IPS DF 19.7 (cell line): ENCODE data around the gene ZNF669.
"Not testable (repeated sequence)": the region's sequence is repeated elsewhere in the genome, so short reads cannot be mapped to it uniquely, and the experiment has no call there.

ENCODE experiments used
- DNase-seq: peaks from one replicate; pipeline ENCODE4 v3.0.0-alpha.2; 2013; ENCODE audit warnings: low read depth, low spot score

ZNF669 gene

GRCh38 chr1:247103859-247104591, at the start of gene ZNF669:
Gene ZNF669, minus strand, starts transcription at chr1:247104356. Its CDS starts 157 bp downstream, at chr1:247104199.
- DNase-seq, result peak; percentile 80

DNA sequence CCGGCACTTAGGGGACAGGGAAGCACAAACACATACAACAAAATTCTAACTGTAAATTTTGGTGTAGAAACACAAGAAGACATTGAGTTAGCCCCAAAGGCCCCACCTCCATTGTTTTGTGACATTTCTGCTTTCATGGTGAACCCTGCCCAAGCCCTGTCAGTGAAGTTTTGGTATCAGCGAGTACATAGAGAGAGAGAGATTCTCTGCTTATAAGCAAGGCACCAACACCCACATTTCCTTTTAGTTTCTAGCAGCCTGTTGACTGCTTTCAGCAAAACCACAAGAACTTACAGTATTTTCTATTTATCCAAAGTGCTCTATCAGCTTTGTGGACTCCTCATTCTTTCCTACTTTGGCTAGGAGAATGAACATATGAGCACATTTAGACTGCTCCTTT, 43.6 kb upstream of the ZNF669 start:
- no peak for DNase-seq

DNA sequence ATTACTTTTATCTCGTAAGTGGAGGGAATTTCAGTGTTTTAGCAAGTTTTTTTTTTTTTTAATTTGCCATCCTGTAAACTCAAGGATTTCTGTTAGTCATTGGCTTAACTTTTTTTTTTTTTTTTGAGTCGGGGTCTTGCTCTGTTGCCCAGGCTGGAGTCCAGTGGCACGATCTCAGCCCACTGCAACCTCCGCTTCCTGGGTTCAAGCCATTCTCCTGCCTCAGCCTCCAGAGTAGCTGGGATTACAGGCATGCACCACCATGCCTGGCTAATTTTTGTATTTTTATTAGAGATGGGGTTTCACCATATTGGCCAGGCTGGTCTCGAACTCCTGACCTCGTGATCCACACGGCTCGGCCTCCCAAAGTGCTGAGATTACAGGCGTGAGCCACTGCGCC, 43.0 kb upstream of the ZNF669 start:
- DNase-seq, result not testable (repeated sequence)

GRCh38 chr1:247146671-247147070, 42.5 kb upstream of the ZNF669 start:
- peak; percentile 17 for DNase-seq

GRCh38 chr1:247145279-247145678, 41.1 kb upstream of the ZNF669 start:
- no peak for DNase-seq

- DNase-seq, result not testable (repeated sequence)
Observed at GRCh38 chr1:247139557-247139956, 35.4 kb upstream of the ZNF669 start.

- no peak for DNase-seq
Observed at GRCh38 chr1:247131236-247131635, 27.1 kb upstream of the ZNF669 start.

GRCh38 chr1:247127519-247128282, 23.5 kb upstream of the ZNF669 start:
- DNase-seq, result not testable (repeated sequence)

DNA sequence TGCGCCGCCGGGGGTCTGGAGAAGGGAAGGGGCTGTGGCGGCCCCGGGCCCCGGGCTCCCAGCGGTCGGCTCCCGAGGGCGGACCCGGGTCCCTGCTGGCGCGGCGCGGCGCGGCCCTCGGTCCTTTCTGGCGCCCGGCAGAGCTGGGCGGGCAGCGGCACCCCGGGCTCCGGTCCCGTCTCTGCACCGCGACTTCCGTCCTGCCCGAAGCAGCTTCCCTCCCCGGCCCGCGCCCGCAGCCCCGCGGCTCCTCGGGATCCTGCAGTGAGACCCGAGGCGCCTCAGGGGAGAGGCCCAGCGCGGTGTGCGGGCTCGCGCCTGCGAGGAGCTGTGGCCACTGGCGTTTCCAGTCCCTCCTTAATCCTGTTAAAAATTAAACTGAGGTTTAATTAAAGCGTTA, 22.4 kb upstream of the ZNF669 start:
- DNase-seq, result not testable (repeated sequence)

DNA sequence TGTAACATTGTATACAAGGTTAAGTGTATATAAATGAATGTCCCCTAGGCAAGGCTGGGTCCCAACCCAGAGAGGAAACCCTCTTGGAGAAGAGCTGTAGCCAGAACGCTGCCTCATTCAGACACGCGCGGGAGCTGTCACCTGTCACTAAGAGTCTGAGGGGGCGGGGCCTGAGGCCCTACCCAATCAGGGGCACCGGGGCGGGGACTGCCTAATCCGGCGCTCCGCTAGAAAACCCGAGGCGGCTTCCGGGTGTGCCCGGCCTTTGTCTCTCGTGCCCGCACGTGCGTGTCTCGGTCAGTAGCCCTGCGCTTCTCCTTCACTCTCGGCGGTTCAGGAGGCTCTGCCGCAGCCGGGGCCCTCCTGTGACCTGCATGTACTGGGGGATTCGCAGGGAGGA, 22.0 kb upstream of the ZNF669 start:
- not testable (repeated sequence) for DNase-seq

GRCh38 chr1:247121382-247121781, 17.2 kb upstream of the ZNF669 start:
- no peak for DNase-seq

DNA sequence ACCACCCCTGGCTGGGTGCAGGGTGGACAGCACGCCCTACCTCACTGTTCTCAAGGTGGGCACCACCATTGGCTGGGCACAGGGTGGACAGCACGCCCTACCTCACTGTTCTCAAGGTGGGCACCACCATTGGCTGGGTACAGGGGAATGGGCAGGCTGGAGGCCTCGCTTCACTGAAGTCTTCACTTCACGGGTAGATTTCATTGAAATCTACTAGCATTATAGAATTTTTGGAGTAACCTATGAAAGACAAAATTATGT, 16.2 kb upstream of the ZNF669 start:
- not testable (repeated sequence) for DNase-seq

- no peak for DNase-seq
Observed at GRCh38 chr1:247119600-247120407, 15.6 kb upstream of the ZNF669 start.

GRCh38 chr1:247118946-247119446, 14.8 kb upstream of the ZNF669 start:
- DNase-seq, result peak; percentile 69

DNA sequence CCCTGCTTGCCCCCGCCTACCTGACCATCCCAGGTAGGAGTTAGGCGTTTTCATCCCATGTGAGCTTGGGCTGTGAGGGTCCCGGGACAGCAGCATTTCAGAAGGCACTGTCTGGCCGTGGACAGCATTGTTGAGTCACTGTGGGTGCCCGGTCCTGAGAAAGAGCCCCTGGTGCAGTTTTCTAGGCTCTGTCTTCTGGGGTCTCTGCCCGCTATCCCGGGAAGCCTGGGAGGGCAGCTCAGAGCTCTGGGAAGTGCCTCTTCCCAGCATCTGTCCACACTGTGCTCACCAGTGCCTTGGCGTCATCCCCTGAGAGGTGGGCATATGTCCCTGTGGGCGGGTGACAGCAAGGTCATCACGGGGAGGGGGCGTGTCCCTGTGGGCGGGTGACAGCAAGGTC, 11.4 kb upstream of the ZNF669 start:
- DNase-seq, result no peak

DNA sequence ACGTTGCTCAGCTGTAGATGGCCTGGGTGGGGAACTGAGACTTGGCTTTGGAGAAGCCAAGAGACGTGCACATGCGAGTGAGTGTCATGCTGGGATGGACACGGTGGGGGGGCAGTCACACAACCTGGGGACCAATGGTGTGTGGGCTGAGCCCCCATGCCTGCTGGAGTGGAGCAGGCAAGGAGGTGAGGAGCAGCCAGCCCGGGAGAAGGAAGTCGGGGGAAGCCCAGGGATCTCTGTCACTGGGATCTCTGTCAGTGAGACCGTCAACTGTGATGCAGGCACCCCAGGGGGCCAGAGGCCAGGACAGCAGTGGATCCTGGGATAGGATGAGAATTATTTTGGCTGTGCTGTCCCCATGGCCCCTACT, 11.0 kb upstream of the ZNF669 start:
- no peak for DNase-seq

DNA sequence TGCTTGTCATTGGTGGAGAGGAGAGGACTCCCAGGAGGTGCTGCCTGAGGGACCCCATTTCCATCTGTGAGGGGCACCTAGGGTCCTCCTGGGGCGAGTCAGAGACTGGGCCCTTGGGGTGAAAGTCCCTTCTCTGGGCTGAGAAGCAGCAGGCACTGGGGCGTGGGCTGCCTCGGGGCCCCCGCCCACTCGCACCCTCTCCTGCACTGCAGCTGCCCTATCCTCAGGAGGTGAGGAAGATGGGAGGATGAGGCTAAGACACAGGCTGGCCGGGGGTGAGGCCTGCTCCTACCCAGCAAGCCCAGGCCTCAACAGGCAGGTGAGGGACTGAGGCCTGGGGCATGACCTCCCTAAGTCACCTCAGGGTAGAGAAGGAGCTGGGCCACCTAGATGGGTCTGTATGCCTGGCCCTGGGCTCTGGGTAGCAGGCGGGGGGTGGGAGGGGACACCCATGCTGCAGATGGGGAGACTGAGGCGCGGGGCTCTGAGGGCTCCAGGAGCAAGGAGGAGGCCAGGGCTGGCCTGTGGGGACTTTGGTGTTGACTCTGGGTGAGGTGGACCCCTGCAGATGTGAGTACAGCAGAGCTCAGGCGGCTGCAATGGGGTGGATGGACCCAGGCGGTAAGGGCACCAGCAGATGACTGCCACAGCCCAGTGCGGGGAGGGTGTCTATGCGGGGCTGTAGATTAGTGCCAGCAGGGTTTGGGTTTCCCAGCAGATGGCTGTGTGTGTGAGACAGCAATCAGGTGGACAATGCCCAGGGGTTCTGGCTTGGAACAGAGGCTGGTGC, 10.4 kb upstream of the ZNF669 start:
- no peak for DNase-seq

GRCh38 chr1:247113733-247114271, 9.6 kb upstream of the ZNF669 start:
- no peak for DNase-seq

GRCh38 chr1:247113094-247113497, 8.9 kb upstream of the ZNF669 start:
- DNase-seq, result no peak

GRCh38 chr1:247112479-247112781, 8.3 kb upstream of the ZNF669 start:
- no peak for DNase-seq

DNA sequence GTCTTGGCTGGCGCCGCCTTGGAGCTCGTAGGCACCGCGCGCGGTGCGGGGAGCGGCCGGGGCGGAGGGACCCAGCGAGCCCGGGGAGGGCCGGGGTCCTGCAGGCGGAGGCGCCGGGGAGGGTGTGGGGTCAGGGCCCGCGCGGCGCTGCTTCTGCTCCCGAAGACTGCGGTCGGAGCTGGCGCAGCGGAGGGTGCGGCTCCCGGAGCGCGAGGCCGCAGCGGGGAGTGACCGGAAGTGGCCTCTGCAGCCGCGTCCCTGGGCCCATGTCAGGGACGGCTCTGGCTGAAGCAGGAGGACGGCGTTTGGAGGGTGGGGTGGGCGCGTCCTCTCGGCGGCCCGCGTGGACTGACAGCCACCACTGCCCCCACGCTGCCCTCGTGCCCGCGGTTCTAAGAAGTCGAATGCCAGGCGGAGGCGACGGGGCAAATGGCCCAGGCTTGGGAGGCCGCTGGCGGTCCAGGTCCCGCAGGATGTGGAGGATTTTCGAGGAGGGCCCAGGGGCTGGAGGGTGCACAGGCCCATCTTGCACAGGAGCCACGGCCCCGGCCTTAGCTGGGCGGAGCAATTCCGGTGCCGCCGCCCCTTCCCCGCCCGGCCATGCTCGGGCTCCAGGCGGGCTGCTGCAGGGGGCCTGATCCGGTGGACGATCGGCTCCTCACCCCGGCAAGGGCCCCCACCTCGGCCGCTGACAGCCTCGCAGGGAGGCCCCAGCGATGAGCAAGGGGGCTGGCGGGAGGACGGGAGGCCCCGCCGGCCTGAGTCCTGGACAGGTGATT, 7.7 kb upstream of the ZNF669 start:
- DNase-seq, result no peak
